Mucosa of gallbladder (tissue), 1 donor: ENCODE data around the gene ID2. TPM values are rescaled to one million over a fixed set of nuclear protein-coding genes. Genes with fewer than 3 reads are reported as not detected.
"Not testable (repeated sequence)": the region's sequence is repeated elsewhere in the genome, so short reads cannot be mapped to it uniquely, and the experiment has no call there.

Experiments
- DNase-seq: peaks from one replicate; pipeline ENCODE4 v3.0.0-alpha.2; 2020; ENCODE audit warnings: low spot score
- total RNA-seq: library from RNA; stranded (reverse); gene quantifications from one replicate; pipeline ENCODE4 v1.2.1, GENCODE V29; 2021
- donor health status: DM: no; HTN: no; CAD: no.

ID2 gene
- total RNA-seq, 1 donor from 2014 or later = 208 TPM

GRCh38 chr2:8684878-8685696 lies 3.2 kb downstream of the ID2 start:
- DNase-seq = peak; percentile 87

GRCh38 chr2:8685697-8686358 lies 4.0 kb downstream of the ID2 start:
- DNase-seq = peak; percentile 72

- no peak for DNase-seq
Observed at GRCh38 chr2:8691859-8692437, 10.1 kb downstream of the ID2 start.

GRCh38 chr2:8692783-8693156 lies 10.9 kb downstream of the ID2 start:
- DNase-seq = no peak

GRCh38 chr2:8693157-8693821 lies 11.4 kb downstream of the ID2 start:
- peak; percentile 50 for DNase-seq

GRCh38 chr2:8694737-8695136 lies 12.9 kb downstream of the ID2 start:
- DNase-seq = no peak

GRCh38 chr2:8697190-8697589 lies 15.3 kb downstream of the ID2 start:
- DNase-seq = no peak

- no peak for DNase-seq
Observed at GRCh38 chr2:8699839-8700238, 18.0 kb downstream of the ID2 start.

- no peak for DNase-seq
Observed at GRCh38 chr2:8701681-8702379, 20.0 kb downstream of the ID2 start.

- DNase-seq = no peak
Observed at GRCh38 chr2:8704906-8705305, 23.1 kb downstream of the ID2 start.

- no peak for DNase-seq
Observed at GRCh38 chr2:8709611-8710010, 27.8 kb downstream of the ID2 start.

- no peak for DNase-seq
Observed at GRCh38 chr2:8710951-8711350, 29.1 kb downstream of the ID2 start.

- DNase-seq = no peak
Observed at GRCh38 chr2:8714283-8714682, 32.4 kb downstream of the ID2 start.

- no peak for DNase-seq
Observed at GRCh38 chr2:8714971-8715370, 33.1 kb downstream of the ID2 start.

GRCh38 chr2:8719528-8719927 lies 37.7 kb downstream of the ID2 start:
- DNase-seq = no peak

GRCh38 chr2:8720741-8721140 lies 38.9 kb downstream of the ID2 start:
- no peak for DNase-seq

GRCh38 chr2:8721410-8721809 lies 39.6 kb downstream of the ID2 start:
- no peak for DNase-seq

GRCh38 chr2:8722986-8723385 lies 41.1 kb downstream of the ID2 start:
- DNase-seq = no peak

GRCh38 chr2:8725838-8726237 lies 44.0 kb downstream of the ID2 start:
- no peak for DNase-seq

GRCh38 chr2:8728305-8729015 lies 46.6 kb downstream of the ID2 start:
- DNase-seq = no peak

GRCh38 chr2:8729101-8729500 lies 47.2 kb downstream of the ID2 start:
- not testable (repeated sequence) for DNase-seq
